ENCODE results near the gene POLR1F. TPM values are rescaled to one million over a fixed set of nuclear protein-coding genes. Genes with fewer than 3 reads are reported as not detected.

POLR1F gene
- total RNA-seq, result 1 to 10 TPM; 8.6 to 9.3 TPM

GRCh38 chr7:19708397-19709248 is at the start of gene POLR1F:
TSS of gene POLR1F (minus strand) at chr7:19709037. CDS start at chr7:19709016, 21 bp downstream.
- Histone ChIP-seq H3K36me3 (replicated peaks in 1 of 2; ENCODE audit: insufficient read depth in 1 of 2, low read depth in 2 of 2) (no peaks in the 10 kb centered on the region), H3K4me1 (peaks cover 25% of the 10 kb centered on the region), H3K27ac (peak within 1 kb of the TSS in 3 of 4 donors; percentile 55 to 73 (median 73)), H3K27me3 (no peaks in the 10 kb centered on the region), H3K9me3 (no peaks in the 10 kb centered on the region), H3K4me3 (peak within 1 kb of the TSS; percentile 70 to 81)
- intact Hi-C loops (cut with DNase I), result no loop called here
- peak; percentile 94 to 97 (median 95) for DNase-seq
- ATAC-seq, result peak; percentile 99
- peak; percentile 77 to 98 (median 96) for TF ChIP-seq CTCF (IDR thresholded peaks at IDR 0.05)
- TF ChIP-seq POLR2A (IDR thresholded peaks at IDR 0.05), result peak; percentile 88 to 97 (median 95)
- WGBS, 2 donors, result 0% methylated on average over 25 to 56 of the region's 56 CpGs

- no peaks in the 10 kb centered on the region for H3K4me1 ChIP-seq
- H3K27ac ChIP-seq, result no peak overlapping the region
- DNase-seq (no peak), ATAC-seq (no peak)
- no peaks in the 10 kb centered on the region for H3K9me3 ChIP-seq
- no peaks in the 10 kb centered on the region for H3K36me3 ChIP-seq (replicated peaks in 1 of 2; ENCODE audit: insufficient read depth in 1 of 2, low read depth in 2 of 2)
- TF ChIP-seq POLR2A (IDR thresholded peaks at IDR 0.05) (no peak), CTCF (IDR thresholded peaks at IDR 0.05) (peak; percentile 55 to 87 (median 63))
- intact Hi-C loops (cut with DNase I), result no loop called here
- WGBS, 2 donors, result 25 to 33% methylated on average over 6 of the region's 6 CpGs
- H3K27me3 ChIP-seq, result no peaks in the 10 kb centered on the region
- H3K4me3 ChIP-seq, result no peak overlapping the region
Measured at GRCh38 chr7:19754521-19755116, 45.8 kb upstream of the POLR1F start.

- no peaks in the 10 kb centered on the region for H3K4me1 ChIP-seq
- TF ChIP-seq CTCF (IDR thresholded peaks at IDR 0.05) (no peak), POLR2A (IDR thresholded peaks at IDR 0.05) (no peak)
- intact Hi-C loops (cut with DNase I), result no loop called here
- H3K4me3 ChIP-seq, result no peak overlapping the region
- no peak for DNase-seq
- ATAC-seq, result no peak
- H3K36me3 ChIP-seq (replicated peaks in 1 of 2; ENCODE audit: insufficient read depth in 1 of 2, low read depth in 2 of 2), result no peaks in the 10 kb centered on the region
- H3K27me3 ChIP-seq, result no peaks in the 10 kb centered on the region
- no peak overlapping the region for H3K27ac ChIP-seq
- 57 to 60% methylated on average over 3 of the region's 3 CpGs for WGBS, 2 donors
- no peaks in the 10 kb centered on the region for H3K9me3 ChIP-seq
Measured at GRCh38 chr7:19752020-19752419, 43.2 kb upstream of the POLR1F start.

GRCh38 chr7:19749658-19750057 is 40.8 kb upstream of the POLR1F start:
- ATAC-seq (no peak), DNase-seq (no peak)
- no peaks in the 10 kb centered on the region for H3K36me3 ChIP-seq (replicated peaks in 1 of 2; ENCODE audit: insufficient read depth in 1 of 2, low read depth in 2 of 2)
- 36 to 38% methylated on average over 4 of the region's 4 CpGs for WGBS, 2 donors
- H3K4me1 ChIP-seq, result no peaks in the 10 kb centered on the region
- H3K4me3 ChIP-seq, result no peak overlapping the region
- TF ChIP-seq CTCF (IDR thresholded peaks at IDR 0.05) (no peak), POLR2A (IDR thresholded peaks at IDR 0.05) (no peak)
- no peaks in the 10 kb centered on the region for H3K27me3 ChIP-seq
- H3K9me3 ChIP-seq, result no peaks in the 10 kb centered on the region
- intact Hi-C loops (cut with DNase I), result loop anchor here (5.0 kb wide), 1 partner anchor 843 kb away; no protein-coding TSS in a partner anchor
- H3K27ac ChIP-seq, result no peak overlapping the region
